ENCODE measurements around the gene ABL2.
"Not testable (repeated sequence)": the region's sequence is repeated elsewhere in the genome, so short reads cannot be mapped to it uniquely, and the experiment has no call there.

The ABL2 gene

DNA sequence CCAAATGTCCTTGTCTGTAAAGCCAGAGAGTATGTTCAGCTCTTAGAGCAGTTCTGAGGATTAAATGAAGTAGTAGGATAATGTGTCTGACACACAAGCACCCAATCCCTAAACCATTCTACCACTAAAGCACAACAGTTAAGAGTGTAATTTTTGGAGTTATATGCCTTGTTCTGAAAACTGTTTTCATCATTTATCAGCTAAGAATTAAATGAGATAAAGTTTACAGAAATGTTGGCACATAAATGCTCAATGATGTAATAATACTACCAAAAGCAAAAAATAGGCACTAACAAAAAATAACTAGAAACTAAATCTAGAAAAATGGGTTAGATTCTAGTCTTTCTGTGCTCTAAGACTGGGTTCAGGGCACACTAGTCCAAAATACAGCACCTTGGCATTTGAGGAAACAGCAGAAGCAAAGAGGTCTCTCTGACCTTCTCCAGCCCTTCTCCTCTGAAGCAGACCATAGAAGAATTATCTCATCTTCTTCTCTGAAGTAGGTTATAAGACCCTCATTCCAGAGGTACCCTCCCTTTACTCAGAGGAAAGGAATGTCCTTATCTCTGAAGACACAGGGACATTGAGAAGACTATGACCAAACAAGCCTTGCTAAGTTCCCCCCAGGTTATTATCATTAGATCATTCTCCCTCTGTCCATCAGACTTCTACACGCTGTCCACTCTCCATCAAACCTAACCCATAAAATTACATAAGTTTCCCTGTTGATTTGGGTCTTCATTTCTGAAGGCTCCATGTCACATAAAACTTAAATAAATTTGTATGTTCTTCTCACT is 20.6 kb downstream of the ABL2 start:
- Histone ChIP-seq H3K27me3 (ENCODE audit: control insufficient read depth, insufficient read depth, low read length) (no peaks in the 10 kb centered on the region), H3K4me3 (ENCODE audit: low read depth, low read length) (no peak overlapping the region), H3K36me3 (ENCODE audit: control insufficient read depth, insufficient read depth, low read length) (no peaks in the 10 kb centered on the region), H3K9me3 (ENCODE audit: control insufficient read depth, insufficient read depth, low read length) (no peaks in the 10 kb centered on the region), H3K4me1 (ENCODE audit: control insufficient read depth, insufficient read depth, low read length) (no peaks in the 10 kb centered on the region), H3K9ac (ENCODE audit: low read depth, low read length) (no peak overlapping the region)

- Histone ChIP-seq H3K9me3 (ENCODE audit: control insufficient read depth, insufficient read depth, low read length) (no peaks in the 10 kb centered on the region), H3K27me3 (ENCODE audit: control insufficient read depth, insufficient read depth, low read length) (no peaks in the 10 kb centered on the region), H3K4me3 (ENCODE audit: low read depth, low read length) (no peak overlapping the region), H3K9ac (ENCODE audit: low read depth, low read length) (no peak overlapping the region), H3K4me1 (ENCODE audit: control insufficient read depth, insufficient read depth, low read length) (no peaks in the 10 kb centered on the region), H3K36me3 (ENCODE audit: control insufficient read depth, insufficient read depth, low read length) (no peaks in the 10 kb centered on the region)
Measured at GRCh38 chr1:179206812-179207211, 22.7 kb downstream of the ABL2 start.

GRCh38 chr1:179205284-179205683 is 24.2 kb downstream of the ABL2 start:
- no peaks in the 10 kb centered on the region for H3K36me3 ChIP-seq (ENCODE audit: control insufficient read depth, insufficient read depth, low read length)
- H3K4me1 ChIP-seq (ENCODE audit: control insufficient read depth, insufficient read depth, low read length) = no peaks in the 10 kb centered on the region
- no peaks in the 10 kb centered on the region for H3K9me3 ChIP-seq (ENCODE audit: control insufficient read depth, insufficient read depth, low read length)
- no peak overlapping the region for H3K4me3 ChIP-seq (ENCODE audit: low read depth, low read length)
- no peaks in the 10 kb centered on the region for H3K27me3 ChIP-seq (ENCODE audit: control insufficient read depth, insufficient read depth, low read length)
- no peak overlapping the region for H3K9ac ChIP-seq (ENCODE audit: low read depth, low read length)

- H3K9me3 ChIP-seq (ENCODE audit: control insufficient read depth, insufficient read depth, low read length) = no peaks in the 10 kb centered on the region
Measured at GRCh38 chr1:179202161-179202560, 27.3 kb downstream of the ABL2 start.

GRCh38 chr1:179200586-179200985 is 28.9 kb downstream of the ABL2 start:
- H3K9ac ChIP-seq (ENCODE audit: low read depth, low read length) = no peak overlapping the region
- no peaks in the 10 kb centered on the region for H3K9me3 ChIP-seq (ENCODE audit: control insufficient read depth, insufficient read depth, low read length)
- no peaks in the 10 kb centered on the region for H3K4me1 ChIP-seq (ENCODE audit: control insufficient read depth, insufficient read depth, low read length)
- no peaks in the 10 kb centered on the region for H3K36me3 ChIP-seq (ENCODE audit: control insufficient read depth, insufficient read depth, low read length)
- no peak overlapping the region for H3K4me3 ChIP-seq (ENCODE audit: low read depth, low read length)
- H3K27me3 ChIP-seq (ENCODE audit: control insufficient read depth, insufficient read depth, low read length) = no peaks in the 10 kb centered on the region

More at GRCh38 chr1:179202161-179202560, 27.3 kb downstream of the ABL2 start:
- Histone ChIP-seq H3K9ac (ENCODE audit: low read depth, low read length) (no peak overlapping the region), H3K4me1 (ENCODE audit: control insufficient read depth, insufficient read depth, low read length) (no peaks in the 10 kb centered on the region), H3K4me3 (ENCODE audit: low read depth, low read length) (no peak overlapping the region), H3K27me3 (ENCODE audit: control insufficient read depth, insufficient read depth, low read length) (no peaks in the 10 kb centered on the region), H3K36me3 (ENCODE audit: control insufficient read depth, insufficient read depth, low read length) (no peaks in the 10 kb centered on the region)

DNA sequence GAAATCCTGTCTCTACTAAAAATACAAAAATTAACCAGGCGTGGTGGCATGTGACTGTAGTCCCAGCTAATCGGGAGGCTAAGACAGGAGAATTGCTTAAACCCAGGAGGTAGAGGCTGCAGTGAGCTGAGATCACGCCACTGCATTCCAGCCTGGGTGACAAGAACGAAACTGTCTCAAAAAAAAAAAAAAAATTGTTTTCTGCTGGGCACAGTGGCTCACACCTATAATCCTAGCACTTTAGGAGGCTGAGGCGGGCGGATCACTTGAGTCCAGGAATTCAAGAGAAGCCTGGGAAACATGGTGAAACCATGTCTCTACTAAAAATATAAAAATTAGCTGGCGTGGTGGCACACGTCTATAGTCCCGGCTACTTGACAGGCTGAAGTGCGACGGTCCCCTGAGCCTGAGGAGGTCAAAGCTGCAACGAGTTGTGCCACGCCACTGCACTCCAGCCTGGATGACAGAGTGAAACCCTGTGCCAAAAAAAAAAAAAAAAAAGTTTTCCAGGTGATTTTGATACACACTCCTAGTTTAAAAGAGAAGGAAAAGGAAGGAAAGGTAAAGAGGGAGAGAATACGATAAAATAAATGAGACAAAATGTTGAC is 31.7 kb downstream of the ABL2 start:
- no peaks in the 10 kb centered on the region for H3K36me3 ChIP-seq (ENCODE audit: control insufficient read depth, insufficient read depth, low read length)
- no peak overlapping the region for H3K4me3 ChIP-seq (ENCODE audit: low read depth, low read length)
- H3K27me3 ChIP-seq (ENCODE audit: control insufficient read depth, insufficient read depth, low read length) = no peaks in the 10 kb centered on the region
- H3K9me3 ChIP-seq (ENCODE audit: control insufficient read depth, insufficient read depth, low read length) = no peaks in the 10 kb centered on the region
- no peak overlapping the region for H3K9ac ChIP-seq (ENCODE audit: low read depth, low read length)
- no peaks in the 10 kb centered on the region for H3K4me1 ChIP-seq (ENCODE audit: control insufficient read depth, insufficient read depth, low read length)

GRCh38 chr1:179195857-179196256 is 33.6 kb downstream of the ABL2 start:
- H3K4me3 ChIP-seq (ENCODE audit: low read depth, low read length); H3K4me1 ChIP-seq (ENCODE audit: control insufficient read depth, insufficient read depth, low read length); H3K27me3 ChIP-seq (ENCODE audit: control insufficient read depth, insufficient read depth, low read length); H3K9me3 ChIP-seq (ENCODE audit: control insufficient read depth, insufficient read depth, low read length); H3K36me3 ChIP-seq (ENCODE audit: control insufficient read depth, insufficient read depth, low read length); H3K9ac ChIP-seq (ENCODE audit: low read depth, low read length): not testable (repeated sequence)

DNA sequence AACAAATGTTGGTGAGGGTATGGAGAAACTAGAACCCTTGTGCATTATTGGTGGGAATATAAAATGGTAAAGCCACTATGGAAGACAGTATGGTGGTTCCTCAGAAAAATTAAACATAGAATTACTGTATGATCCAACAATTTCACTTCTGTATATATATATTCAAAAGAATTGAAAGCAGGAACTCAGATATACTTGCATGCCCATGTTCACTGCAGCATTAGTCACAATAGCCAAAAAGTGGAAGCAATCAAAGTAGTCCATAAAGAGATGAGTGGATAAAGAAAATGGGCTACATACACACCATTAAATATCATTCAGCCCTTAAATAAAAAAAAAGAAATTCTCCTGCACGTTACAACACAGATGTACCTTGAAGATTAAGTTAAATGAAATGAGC is 34.1 kb downstream of the ABL2 start:
- H3K27me3 ChIP-seq (ENCODE audit: control insufficient read depth, insufficient read depth, low read length) = no peaks in the 10 kb centered on the region
- peaks cover 5% of the 10 kb centered on the region for H3K4me1 ChIP-seq (ENCODE audit: control insufficient read depth, insufficient read depth, low read length)
- no peak overlapping the region for H3K9ac ChIP-seq (ENCODE audit: low read depth, low read length)
- no peaks in the 10 kb centered on the region for H3K9me3 ChIP-seq (ENCODE audit: control insufficient read depth, insufficient read depth, low read length)
- H3K4me3 ChIP-seq (ENCODE audit: low read depth, low read length) = no peak overlapping the region
- H3K36me3 ChIP-seq (ENCODE audit: control insufficient read depth, insufficient read depth, low read length) = no peaks in the 10 kb centered on the region

DNA sequence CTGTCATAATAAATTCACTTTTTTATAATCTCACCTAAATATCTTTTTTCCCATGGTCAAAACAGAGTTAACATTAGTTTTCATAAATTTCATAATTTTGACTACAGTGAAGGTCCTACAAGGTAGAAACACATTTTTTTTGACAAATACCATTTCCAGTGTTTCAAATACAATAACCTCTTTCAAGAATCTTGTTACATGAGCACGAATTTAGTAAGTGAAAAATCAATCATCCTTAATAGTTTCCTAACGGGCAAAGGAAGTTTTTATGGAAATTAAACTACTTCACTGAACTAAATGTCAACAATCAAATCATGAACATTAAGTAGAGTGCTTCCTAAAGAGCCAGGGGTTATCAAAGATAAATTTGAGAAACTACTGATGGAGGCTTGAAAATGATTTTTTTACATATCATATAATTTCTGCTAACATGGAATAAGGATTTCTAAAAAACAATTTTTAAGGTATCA is 35.4 kb downstream of the ABL2 start:
- Histone ChIP-seq H3K9ac (ENCODE audit: low read depth, low read length) (no peak overlapping the region), H3K4me3 (ENCODE audit: low read depth, low read length) (no peak overlapping the region), H3K36me3 (ENCODE audit: control insufficient read depth, insufficient read depth, low read length) (no peaks in the 10 kb centered on the region), H3K9me3 (ENCODE audit: control insufficient read depth, insufficient read depth, low read length) (no peaks in the 10 kb centered on the region), H3K27me3 (ENCODE audit: control insufficient read depth, insufficient read depth, low read length) (no peaks in the 10 kb centered on the region), H3K4me1 (ENCODE audit: control insufficient read depth, insufficient read depth, low read length) (peaks cover 8% of the 10 kb centered on the region)

- no peak overlapping the region for H3K4me3 ChIP-seq (ENCODE audit: low read depth, low read length)
- H3K27me3 ChIP-seq (ENCODE audit: control insufficient read depth, insufficient read depth, low read length) = no peaks in the 10 kb centered on the region
- peaks cover 8% of the 10 kb centered on the region for H3K4me1 ChIP-seq (ENCODE audit: control insufficient read depth, insufficient read depth, low read length)
- no peak overlapping the region for H3K9ac ChIP-seq (ENCODE audit: low read depth, low read length)
- H3K9me3 ChIP-seq (ENCODE audit: control insufficient read depth, insufficient read depth, low read length) = no peaks in the 10 kb centered on the region
- H3K36me3 ChIP-seq (ENCODE audit: control insufficient read depth, insufficient read depth, low read length) = no peaks in the 10 kb centered on the region
Measured at GRCh38 chr1:179190861-179191260, 38.6 kb downstream of the ABL2 start.

DNA sequence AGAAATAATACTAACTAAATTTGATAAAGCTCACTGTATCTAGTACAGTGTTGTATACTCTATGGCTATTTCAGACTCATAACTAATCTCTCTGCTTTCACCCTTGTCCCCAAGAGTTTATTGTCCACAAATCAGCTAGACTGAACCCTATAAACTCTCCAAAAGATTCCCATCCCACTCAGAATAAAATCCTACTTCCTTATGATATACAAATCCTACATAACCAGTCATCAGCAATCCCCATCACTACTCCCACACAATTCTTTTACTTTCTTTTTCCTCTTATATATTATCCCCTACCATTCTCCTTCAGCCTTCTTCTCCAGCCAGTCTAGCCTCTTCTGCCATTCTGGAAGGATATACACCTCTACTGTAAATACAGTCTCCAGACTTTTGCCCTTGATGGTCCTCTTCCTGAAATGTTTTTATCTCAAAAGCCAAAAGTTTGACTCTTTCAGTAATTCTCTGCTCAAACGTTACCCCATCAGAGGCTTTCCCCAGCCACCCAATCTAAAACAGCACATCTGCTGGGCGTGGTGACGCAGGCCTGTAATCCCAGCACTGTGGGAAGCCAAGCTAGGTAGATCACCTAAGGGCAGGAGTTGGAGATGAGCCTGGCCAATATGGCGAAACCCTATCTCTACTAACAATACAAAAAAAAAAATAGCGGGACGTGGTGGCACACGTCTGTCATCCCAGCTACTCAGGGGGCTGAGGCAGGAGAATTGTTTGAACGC is 41.6 kb downstream of the ABL2 start:
- Histone ChIP-seq H3K4me3 (ENCODE audit: low read depth, low read length) (no peak overlapping the region), H3K4me1 (ENCODE audit: control insufficient read depth, insufficient read depth, low read length) (peaks cover 8% of the 10 kb centered on the region)

More for the DNA sequence above, 41.6 kb downstream of the ABL2 start:
- Histone ChIP-seq H3K27me3 (ENCODE audit: control insufficient read depth, insufficient read depth, low read length) (no peaks in the 10 kb centered on the region), H3K9ac (ENCODE audit: low read depth, low read length) (no peak overlapping the region), H3K9me3 (ENCODE audit: control insufficient read depth, insufficient read depth, low read length) (no peaks in the 10 kb centered on the region), H3K36me3 (ENCODE audit: control insufficient read depth, insufficient read depth, low read length) (no peaks in the 10 kb centered on the region)

All from iPS-15b (cell line).